Stimulated activated CD4-positive, alpha-beta T cell treated with anti-CD3 and anti-CD28 coated beads, Interleukin-15, amount 100 ng/mL, for 48 hours (primary cell): ENCODE measurements around the gene LCP2.

Experiments used
- DNase-seq, 2 donors: peaks; one replicate each; pipeline ENCODE4 v3.0.0-alpha.2; 2020; ENCODE audit warnings: low read depth in 2 of 2

The LCP2 gene

GRCh38 chr5:170315154-170315553 is 17.6 kb upstream of the LCP2 start:
- no peak for DNase-seq

DNA sequence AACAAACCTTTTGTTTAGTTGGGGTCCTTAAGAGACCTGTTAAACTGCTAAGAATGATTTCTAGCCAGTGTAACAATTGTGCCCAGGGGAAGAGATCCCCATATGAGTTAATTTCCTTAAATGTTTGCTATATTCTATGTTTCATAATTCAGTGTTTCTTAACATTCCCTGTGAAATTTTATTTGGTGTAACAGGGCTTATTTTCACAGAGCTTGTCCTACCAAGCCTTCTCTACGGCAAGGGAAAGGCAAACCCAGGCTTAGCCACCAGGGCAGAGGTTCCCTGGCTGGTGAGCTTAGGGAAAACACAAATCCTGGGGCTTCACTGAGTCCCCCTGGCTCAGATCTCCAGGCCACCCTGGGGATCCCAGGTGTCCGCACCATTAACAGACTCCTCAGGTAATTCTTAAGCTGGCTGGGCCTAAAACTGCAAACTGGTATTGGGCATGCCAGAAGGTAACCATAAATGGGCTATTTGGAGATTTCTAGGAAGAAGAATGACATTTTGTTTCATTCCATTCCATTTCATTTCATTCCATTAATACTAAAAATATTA is 17.0 kb upstream of the LCP2 start:
- no peak for DNase-seq

- no peak for DNase-seq
Observed at GRCh38 chr5:170313816-170314215, 16.2 kb upstream of the LCP2 start.

DNA sequence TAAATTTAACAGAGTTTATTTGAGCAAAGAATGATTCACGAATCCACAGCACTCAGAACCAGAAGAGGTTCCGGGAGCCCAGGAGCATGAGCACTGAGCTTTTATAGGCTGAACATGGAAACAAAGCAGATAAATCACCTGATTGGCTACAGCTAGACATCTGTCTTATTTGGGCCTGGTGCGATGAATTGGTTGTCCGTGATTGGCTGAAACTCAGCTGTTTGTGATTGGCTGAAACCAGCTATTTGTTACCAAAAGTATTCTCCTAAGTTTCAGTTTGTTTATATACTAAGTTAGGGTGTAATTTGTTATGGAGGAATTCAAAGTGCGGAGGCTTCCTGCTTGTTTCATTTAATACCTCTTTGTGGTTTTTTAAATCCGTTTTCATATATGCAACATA is 15.8 kb upstream of the LCP2 start:
- DNase-seq: peak in 1 of 2 donors; percentile 39

DNA sequence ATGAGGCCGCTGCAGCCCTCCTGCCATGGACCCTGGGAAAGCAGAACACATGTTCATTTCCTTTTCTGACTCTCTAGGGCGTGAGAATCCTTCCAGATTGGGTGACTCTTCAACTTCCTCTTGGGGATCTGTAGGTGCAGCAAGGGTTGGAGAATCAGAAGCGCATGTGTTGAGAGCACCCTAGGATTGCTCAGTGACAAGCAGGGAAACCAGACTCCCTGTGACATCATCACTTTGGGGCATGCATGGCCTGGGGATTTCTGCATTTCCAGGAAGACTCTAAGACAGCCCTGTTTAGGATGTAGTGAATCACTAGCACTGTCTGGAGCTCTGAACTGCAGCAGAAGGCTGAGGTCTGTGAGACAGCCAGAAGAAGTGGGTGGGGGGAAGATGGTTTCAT is 15.1 kb upstream of the LCP2 start:
- DNase-seq: peak; percentile 59 to 72

GRCh38 chr5:170312301-170312595 is 14.7 kb upstream of the LCP2 start:
- no peak for DNase-seq

- DNase-seq: no peak
Observed at GRCh38 chr5:170311511-170312300, 14.1 kb upstream of the LCP2 start.

GRCh38 chr5:170310256-170310926 is 12.8 kb upstream of the LCP2 start:
- no peak for DNase-seq

DNA sequence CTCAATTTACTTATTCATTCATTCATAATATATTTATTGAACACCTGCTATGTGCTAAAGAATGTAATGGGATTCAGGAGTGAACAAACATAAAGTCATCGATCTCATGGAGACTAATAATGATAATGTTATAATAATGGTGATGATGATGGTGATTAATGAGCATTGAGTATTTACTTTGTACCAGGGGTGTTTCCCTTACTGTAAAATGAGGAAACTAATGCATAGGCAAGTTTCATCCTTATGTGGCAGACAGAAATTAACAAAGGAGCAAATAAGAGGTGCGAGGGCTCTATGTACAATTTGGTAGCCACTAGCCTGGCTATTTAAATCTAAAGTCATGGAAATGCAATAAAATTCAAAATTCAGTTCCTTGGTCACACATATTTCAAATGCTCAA is 11.1 kb upstream of the LCP2 start:
- no peak for DNase-seq

DNA sequence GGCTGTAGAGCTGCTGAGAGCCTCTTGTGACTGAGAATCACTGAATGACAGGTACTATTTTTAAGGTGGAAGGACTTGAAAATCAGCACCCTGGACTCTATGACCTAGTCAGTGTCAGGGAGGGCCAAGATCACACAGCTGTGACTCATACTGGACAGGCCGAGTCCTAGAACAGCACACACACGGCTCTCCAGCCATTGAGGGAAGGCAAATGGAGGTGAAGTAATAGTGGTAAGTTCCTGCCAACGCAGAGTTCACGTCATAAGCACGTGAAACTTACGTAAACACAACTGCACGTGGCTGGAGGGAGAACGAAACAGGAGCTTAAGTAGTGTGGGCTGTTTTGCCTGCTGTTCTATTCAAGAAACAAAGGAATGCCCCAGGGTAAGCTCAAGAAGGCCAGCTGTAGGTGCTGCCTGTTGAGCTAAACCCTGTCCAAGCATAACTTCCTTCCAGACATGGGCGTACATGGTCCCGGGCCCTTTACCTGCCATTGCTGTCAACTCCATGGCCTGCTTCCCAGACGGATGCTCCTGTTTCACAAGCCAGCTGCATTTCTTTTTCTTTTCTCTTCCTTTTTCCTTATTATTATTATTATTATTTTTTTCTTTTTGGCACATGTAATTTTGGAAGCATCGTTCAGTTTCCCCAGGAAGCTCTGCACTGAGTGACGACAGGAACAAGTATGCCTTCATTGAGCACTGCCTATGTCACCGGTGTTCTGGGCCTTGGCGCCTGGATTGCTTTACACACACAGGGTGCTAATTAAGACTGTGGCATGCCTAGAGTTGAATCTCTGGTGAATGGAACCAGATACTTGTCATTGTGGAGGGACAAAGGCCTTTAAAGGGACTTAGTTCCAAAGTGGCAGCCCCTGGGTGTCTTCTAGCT is 10.2 kb upstream of the LCP2 start:
- no peak for DNase-seq

DNA sequence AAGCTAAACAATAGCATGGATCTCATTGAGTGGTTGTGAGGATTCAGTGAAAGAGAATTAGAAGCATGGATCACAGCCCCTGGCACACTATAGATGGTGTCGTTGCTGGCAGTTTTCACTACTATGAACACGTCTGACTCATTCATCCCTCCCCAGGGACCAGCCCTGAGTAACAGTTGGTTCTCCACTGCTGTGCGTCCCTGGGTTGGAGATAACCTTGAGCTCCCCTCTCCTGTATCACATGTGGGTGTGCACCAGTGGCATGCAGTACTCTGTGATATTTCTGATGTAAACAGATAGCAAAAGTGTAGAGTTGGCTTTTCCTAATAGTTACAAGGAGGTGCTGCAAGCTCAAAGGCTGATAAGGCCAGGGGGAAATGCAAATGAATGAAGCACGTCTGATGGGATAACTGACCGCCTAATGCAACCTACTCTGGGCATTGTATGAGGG is 8.8 kb upstream of the LCP2 start:
- no peak for DNase-seq

- DNase-seq: no peak
Observed at GRCh38 chr5:170305646-170306025, 8.1 kb upstream of the LCP2 start.

DNA sequence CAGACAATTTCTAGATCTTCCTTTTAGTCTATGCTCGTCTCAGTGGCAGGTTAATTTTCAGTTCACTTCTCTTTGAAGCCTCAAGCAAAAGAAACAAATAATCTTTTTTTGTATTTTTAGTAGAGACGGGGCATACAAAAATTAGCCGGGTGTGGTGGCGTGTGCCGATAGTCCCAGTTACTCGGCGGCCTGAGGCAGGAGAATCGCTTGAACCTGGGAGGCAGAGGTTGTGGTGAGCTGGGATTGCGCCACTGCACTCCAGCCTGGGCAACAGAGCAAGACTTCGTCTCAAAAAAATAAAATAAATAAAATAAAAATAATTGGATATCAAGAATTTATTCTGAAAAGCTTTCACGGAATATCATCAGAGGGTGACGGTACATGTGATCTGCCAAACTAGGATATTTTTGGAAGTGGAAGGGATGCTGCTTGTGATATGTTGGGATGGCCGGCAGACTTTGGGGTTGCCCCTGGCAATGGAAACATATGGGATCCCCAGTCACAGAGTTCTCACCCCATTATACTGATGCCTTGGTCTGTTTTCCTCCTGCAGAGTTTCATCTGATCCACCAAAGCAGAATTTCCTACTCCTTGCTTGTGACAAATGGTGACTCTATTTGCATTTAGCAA is 7.6 kb upstream of the LCP2 start:
- no peak for DNase-seq

DNA sequence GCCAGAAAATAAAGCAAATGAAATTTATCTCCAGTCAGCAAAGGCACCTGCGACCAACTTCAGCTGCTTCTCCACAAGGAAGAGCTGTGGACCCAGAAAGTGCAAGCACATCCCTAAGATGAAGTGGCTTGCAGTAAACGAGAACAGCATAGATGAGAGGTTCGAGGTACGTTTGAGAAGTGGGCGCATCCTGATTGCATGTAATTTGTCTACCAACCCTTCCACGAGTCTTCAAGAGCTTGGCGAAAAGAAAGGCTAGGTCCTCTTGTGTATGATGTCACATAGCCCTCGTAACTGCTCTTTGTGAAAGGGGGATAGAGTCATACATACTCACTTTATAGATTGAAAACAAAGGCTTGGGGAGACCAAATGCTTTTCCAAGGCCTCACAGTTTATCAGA is 6.0 kb upstream of the LCP2 start:
- DNase-seq: no peak

DNA sequence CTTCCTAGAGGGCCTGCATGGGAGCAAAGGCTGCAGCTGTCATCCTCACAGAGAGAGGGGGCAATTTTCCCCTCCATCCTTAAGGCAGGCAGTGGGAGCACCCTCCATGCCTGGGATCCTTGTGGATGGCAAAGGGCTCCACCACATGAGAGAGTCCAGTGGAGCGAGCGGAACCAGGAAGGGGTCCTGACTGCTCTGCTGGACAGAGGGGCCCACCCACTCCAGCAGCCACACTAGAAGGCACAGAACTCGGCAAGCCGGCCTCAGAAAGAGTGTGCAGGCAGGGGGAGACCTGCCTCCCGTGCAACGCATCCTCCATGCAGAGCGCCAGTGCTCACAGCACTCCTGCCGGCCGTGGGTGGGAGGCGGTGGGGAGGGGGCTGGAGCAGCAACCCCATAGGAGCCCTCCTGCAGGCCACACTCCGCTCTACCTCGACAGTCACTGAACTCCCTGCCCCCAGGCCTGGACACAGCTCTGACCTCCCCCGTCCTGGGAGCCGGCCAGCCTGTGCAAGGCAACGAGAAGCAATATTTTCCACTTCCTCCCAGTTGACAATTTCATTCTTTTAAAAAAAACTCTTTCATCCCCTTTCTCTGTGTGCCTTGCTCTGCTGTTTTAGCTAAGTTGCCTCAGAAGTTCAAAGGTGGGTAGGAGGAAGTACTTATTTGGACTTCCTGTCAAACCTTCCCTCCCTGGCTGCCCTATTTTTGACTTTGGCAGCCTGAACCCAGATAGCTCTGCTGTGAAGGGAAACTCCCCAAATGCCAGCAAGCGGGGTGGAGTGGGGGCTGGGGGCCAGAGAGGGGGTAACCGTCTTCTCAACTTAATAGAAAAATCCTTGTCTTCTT is 5.3 kb upstream of the LCP2 start:
- DNase-seq: peak in 1 of 2 donors; percentile 39

DNA sequence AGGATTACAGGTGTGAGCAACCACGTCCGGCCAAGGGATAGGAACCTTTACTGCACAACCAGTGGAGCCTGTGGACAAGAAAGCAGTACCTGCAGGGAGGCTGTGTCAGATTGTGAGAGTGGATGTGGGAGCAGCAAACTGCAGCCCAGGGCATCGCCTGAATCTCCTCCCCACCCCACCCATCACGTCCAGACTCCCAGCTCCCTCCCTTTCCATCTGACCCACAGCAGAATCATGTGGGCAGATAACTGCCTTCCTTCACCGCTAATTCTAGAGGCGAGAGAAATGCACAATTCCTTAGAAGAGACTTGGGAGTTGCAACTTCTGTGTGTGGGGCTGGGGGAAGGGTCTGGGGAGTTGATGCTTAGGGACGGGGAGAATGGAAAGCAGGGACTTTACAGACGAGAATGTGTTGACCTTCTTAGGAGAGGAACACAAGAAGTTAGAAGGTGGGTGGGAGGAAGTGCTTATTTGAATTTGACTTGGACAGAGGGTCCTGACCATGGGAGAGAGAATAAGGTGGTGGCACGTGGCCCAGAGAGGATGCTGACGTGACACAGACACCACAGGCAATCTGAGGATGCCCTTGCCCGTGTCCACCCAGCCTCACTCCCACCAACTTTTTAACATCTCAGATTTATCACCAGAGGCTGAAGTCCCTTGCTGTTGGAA is 4.5 kb upstream of the LCP2 start:
- no peak for DNase-seq

GRCh38 chr5:170301149-170301548 is 3.6 kb upstream of the LCP2 start:
- DNase-seq: no peak

- DNase-seq: no peak
Observed at GRCh38 chr5:170300361-170301013, 2.9 kb upstream of the LCP2 start.

DNA sequence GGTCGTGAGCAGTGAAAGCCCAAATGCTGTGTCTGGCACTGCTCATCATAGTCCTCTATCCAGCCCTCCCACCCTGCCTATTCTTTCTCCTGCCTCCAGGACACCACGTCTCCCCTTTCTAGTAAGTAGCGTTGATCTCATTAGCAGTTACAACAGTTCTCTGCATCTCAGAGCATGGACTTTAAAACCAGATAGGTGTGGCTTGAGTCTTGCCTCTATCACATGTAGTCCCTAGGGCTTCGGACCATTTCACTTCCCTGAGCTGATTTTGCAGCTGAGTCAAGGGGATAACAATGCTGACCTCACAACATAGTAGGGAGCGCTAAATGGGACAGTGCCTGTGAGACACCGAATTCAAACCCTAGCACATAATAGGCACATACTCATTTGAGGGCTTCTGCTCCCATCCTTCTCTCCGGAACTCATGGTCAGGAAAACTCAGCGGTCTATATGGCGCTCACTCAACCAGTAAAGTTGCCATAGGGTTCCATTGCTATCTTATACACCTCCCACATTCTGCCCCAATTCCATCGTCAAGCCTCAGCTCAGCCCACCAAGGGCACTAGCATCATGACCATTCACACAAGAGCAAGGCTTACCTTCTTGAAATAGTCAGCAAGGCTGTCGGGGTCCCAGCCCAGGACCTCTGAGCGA is 515 bp downstream of the LCP2 start:
- DNase-seq: no peak
